ENCODE data around the gene PYURF.

DNA sequence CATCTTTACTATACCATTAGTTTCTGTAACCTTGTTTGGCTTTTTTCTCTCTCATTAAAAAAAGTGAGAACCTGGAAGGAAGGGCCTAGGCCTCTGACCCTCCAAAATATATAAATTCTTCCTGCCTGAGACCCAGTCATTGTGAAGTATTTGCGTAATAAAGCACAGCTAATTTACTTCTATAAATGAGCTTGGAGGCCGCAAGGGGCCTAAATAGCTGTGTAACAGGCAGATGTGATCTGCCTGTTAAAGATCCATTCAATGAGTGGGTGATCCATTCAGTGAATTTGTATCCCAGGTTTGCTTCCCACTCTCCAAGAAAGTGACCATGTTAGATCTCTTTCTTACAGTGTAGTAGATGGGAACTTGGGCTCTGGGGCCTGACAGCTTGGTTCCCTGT is 595 bp upstream of the PYURF start:
- TF ChIP-seq, protein P1, sequence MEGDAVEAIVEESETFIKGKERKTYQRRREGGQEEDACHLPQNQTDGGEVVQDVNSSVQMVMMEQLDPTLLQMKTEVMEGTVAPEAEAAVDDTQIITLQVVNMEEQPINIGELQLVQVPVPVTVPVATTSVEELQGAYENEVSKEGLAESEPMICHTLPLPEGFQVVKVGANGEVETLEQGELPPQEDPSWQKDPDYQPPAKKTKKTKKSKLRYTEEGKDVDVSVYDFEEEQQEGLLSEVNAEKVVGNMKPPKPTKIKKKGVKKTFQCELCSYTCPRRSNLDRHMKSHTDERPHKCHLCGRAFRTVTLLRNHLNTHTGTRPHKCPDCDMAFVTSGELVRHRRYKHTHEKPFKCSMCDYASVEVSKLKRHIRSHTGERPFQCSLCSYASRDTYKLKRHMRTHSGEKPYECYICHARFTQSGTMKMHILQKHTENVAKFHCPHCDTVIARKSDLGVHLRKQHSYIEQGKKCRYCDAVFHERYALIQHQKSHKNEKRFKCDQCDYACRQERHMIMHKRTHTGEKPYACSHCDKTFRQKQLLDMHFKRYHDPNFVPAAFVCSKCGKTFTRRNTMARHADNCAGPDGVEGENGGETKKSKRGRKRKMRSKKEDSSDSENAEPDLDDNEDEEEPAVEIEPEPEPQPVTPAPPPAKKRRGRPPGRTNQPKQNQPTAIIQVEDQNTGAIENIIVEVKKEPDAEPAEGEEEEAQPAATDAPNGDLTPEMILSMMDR (IDR thresholded peaks at IDR 0.05; ENCODE audit: low read depth, low read length), result no peak
- TF ChIP-seq EZH2phosphoT487 (IDR thresholded peaks at IDR 0.05; ENCODE audit: low read depth), result no peak
